ENCODE results near the gene RFC1.
"Not testable (repeated sequence)": the region's sequence is repeated elsewhere in the genome, so short reads cannot be mapped to it uniquely, and the experiment has no call there.

Gene RFC1

GRCh38 chr4:39304651-39305050, 61.5 kb downstream of the RFC1 start:
- DNase-seq = no peak

DNA sequence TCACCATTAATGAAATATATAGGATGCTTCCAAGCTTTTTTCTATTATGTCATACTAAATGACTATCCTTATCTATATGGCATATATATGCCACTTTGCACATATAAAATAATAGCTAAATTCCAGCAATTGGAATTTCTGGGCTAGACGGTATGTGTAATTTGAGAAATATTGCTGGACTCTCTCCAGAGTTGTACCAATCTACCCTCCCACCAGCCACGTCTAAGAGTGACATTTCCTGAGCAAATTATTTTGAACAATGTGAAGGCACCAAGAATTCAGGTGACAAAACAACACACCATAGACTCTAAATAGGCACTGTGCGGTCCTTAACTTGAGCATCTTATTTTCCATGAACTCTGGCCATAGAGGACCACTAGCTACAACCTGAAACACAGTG, 62.3 kb downstream of the RFC1 start:
- DNase-seq = no peak

GRCh38 chr4:39302901-39303300, 63.3 kb downstream of the RFC1 start:
- no peak for DNase-seq

GRCh38 chr4:39295784-39296183, 70.4 kb downstream of the RFC1 start:
- no peak for DNase-seq

GRCh38 chr4:39292433-39292832, 73.7 kb downstream of the RFC1 start:
- DNase-seq = not testable (repeated sequence)

DNA sequence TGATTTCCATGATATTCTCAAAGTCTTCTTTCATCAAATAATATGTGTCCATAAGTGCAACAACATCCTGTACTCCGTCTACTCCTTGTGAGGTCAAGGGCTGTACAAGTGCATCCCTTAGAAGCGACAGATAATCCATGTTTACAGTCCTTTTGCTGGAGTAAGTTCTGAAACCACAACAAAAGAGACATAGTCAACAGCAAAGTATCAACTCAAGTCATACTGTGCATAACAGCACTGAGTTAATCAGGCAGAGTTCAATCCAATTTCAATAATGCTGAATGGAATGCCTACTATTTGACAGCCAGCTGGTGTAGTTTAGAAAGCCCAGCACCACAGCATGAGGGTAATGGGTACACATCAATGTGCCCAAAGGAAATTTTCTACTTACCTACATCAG, 74.5 kb downstream of the RFC1 start:
- DNase-seq = no peak

- no peak for DNase-seq
Measured at GRCh38 chr4:39287223-39287622, 78.9 kb downstream of the RFC1 start.

- no peak for DNase-seq
Measured at GRCh38 chr4:39286263-39286662, 79.9 kb downstream of the RFC1 start.

- DNase-seq = no peak
Measured at GRCh38 chr4:39285853-39286252, 80.3 kb downstream of the RFC1 start.

GRCh38 chr4:39285111-39285795, 80.9 kb downstream of the RFC1 start:
- DNase-seq = no peak

DNA sequence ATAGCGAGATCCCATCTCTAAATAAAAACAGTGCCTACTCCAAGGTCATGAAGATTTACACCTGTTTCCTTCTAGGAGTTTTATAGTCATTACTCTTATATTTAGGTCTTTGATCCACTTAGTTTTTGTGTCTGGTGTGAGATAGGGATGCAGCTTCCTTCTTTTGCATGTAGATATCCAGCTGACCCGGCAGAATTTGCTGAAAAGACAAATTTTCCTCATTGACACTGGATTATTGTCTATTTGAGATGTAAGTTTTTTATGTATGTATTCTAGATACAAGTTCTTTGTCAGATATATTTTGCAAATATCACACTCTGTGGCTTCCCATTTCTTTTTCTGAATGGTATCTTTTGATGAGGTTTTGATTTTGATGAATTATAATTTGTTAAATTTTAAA, 85.4 kb downstream of the RFC1 start:
- no peak for DNase-seq

- DNase-seq = no peak
Measured at GRCh38 chr4:39279416-39279815, 86.7 kb downstream of the RFC1 start.

GRCh38 chr4:39278476-39278875, 87.7 kb downstream of the RFC1 start:
- DNase-seq = no peak

- not testable (repeated sequence) for DNase-seq
Measured at GRCh38 chr4:39277661-39278060, 88.5 kb downstream of the RFC1 start.

DNA sequence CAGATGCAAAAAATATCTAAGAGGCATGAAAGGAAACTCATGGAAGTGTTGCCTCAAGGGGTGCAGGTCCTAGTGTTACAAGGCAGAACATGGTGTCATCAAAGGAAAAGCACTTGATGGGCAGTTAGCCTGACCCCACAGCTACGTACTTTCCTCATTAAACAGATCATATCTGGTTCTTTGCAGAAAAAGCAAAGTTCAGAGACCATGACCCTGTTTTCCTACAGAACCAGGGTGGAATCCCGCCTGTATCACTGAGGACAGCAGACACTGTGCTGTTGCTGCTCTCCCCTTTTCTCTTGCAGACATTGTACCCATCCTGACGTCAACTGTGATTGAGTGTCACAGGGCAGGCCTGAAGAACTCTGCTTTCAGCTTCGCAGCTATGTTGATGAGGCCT, 91.7 kb downstream of the RFC1 start:
- DNase-seq = no peak

GRCh38 chr4:39263895-39264294, 102.3 kb downstream of the RFC1 start:
- DNase-seq = no peak

DNA sequence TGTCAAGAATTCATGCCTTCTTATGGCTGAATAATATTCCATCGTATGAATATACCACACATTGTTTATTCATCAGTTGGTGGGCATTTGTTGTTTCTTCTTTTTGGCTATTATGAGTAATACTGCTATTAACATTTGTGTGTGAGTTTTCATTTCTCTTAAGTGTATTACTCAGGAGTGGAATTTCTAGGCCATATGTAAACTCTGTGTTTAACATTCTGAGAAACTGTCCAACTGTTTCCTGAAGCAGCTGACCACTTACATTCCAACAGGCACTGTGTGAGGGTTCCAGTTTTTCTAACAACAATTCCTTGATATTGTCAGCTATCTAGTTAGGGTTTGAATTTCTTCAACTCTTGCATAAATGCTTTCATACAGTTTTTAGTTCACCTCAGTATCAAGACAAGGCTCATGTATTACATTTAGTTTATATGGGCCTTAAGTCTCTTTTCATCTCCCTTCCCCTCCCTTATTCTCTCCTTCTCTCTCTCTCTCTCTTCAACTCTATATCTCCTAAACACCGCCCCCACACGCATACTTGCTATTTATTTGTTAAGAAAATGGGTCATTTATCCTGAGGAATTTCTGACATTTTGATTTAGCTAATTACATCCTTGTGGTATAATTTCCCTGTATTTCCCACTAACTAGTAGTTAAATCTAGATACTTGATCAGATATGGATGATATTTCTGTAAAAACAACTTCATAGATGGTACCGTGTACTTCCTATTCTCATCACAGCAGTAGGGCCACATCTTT, 106.4 kb downstream of the RFC1 start:
- DNase-seq = no peak

- no peak for DNase-seq
Measured at GRCh38 chr4:39256436-39256835, 109.7 kb downstream of the RFC1 start.

- DNase-seq = no peak
Measured at GRCh38 chr4:39255871-39256270, 110.3 kb downstream of the RFC1 start.

DNA sequence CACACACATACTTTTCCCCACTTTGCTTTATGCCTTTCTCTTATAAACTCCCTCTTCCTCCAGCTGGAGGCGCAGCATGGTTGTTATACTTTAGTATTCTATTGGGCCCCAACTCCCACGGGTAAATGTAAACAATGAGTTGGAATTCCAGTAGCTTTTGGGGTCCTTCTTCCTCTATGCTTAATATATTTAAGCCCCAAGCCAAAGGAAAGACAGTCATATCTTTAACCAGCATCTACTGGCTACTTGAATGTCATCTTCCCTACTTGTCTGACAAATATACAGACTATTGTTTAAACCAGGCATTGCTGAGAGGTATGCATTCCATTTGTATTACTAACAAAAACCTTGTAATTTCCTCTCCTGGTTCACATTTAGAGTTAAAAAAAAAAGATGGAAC, 110.9 kb downstream of the RFC1 start:
- DNase-seq = no peak

DNA sequence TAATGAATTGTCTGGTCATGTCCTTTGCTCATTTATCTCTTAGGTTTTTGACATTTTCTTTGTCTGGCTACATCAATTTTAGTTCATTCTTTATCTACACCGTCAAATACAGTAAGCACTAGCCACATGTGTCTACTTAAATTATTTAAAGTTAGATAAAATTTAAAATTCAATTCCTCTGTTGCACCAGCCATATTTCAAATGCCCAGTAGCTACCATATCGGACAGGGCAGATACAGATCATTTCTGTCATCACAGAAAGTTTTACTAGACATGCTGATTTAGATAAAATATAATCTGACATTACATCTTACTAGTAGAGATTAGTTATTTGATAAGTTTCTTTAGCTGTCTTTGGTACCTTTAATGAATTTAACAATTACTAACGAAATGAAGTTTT, 122.7 kb downstream of the RFC1 start:
- DNase-seq = no peak
